AML-193 (cell line): ENCODE results near the gene SLC25A29.
"Not testable (repeated sequence)": the region's sequence is repeated elsewhere in the genome, so short reads cannot be mapped to it uniquely, and the experiment has no call there.

Experiments
- DNase-seq, 2 experiments: peaks; one replicate each; lab custom pipeline; 2025; lab: John Stamatoyannopoulos, UW

The SLC25A29 gene, protein sequence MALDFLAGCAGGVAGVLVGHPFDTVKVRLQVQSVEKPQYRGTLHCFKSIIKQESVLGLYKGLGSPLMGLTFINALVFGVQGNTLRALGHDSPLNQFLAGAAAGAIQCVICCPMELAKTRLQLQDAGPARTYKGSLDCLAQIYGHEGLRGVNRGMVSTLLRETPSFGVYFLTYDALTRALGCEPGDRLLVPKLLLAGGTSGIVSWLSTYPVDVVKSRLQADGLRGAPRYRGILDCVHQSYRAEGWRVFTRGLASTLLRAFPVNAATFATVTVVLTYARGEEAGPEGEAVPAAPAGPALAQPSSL

DNA sequence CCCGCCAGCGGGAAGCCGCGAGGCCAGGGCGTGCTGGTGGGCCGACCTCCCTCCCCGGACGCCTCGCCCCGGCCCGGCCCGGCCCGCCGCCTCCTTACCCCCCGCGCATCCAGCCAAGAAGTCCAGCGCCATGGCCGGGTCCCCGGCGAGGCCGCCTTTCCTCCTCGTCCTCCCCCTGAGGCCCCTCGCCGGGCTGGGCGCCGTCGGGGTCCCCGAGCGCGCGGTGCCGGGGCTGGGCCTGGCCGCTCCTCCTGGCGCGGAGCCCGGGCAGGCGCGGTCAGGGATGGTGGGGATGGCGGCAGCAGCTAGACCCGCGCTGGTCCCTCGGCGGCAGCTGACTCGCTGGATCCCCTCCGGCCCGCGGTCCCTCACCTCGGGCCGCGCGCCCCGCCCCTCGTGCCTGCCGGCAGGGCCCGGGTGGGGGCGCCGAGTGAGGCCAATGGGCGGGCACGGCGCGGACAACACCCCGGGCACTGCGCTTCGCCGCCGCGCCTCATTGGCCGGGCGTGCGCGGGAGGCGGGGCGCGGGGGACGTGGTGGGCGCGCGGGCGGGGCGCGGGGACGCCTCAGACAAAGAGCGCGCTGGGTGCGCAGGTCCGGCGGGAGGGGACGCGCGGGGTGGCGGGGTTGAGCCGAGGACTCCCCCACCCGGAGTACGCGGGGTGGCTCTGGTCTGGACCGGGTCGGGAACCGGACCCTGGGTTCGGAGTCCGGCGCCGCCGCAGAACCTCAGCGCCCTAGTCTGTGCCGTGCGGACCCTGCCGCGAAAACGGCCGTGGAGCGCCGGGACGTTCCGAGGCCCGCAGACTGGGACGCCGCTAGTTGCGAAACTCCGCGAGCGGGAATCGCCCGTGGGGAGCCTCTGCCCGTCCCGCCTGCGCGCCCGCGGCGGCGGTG lies at the start of gene SLC25A29:
Gene SLC25A29, minus strand, starts transcription at position 344 of the 897 bp plus-strand sequence. Its CDS starts 212 bp downstream, at position 132.
- peak; percentile 75 to 86 for DNase-seq

DNA sequence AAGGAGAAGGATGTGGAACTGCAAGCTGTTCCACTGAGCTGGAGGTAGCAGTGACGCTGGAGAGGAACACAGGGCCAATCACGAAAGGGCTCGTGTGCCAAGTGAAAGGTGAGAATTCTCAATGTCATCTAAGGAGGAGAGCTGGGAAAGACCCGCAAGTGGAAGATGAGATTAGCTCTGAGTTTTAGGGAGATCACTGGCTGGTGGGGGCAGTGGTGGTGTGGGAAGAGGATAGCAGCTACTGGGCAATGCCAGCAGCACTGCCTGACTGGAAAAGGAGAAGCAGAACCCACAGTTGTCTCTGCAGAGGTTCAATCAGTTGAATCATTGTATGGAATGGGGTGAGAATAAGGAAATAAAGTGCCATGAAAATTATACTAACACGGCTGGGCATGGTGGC lies 44.7 kb upstream of the SLC25A29 start:
- DNase-seq: no peak

DNA sequence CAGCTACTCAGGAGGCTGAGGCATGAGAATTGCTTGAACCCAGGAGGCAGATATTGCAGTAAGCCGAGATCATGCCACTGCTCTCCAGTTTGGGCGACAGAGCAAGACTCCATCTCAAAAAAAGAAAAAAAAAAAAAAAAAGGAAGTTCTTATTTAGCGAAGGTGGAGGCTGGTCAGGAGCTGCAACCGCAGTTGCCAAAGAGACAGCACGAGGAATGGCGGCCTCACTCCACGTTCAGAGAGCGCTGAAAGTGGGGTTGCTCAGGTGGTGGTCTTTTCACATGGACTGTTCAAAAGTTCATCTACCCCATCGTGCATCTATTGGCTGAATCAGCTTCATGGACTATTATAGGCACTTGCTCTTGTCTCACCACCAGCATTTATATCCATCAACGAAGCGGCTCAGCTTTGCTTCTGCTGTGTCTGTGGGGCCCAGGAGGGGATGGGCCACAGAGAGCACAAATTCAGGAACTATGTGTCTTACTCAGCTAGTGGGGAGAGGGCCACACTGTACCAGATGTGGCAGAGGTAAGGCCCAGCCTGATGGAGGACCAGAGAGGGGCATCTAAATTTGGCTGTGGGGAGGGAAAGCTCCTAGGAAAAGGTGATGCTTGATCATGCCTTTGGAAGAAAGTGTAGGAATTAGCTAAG lies 44.2 kb upstream of the SLC25A29 start:
- DNase-seq: no peak

DNA sequence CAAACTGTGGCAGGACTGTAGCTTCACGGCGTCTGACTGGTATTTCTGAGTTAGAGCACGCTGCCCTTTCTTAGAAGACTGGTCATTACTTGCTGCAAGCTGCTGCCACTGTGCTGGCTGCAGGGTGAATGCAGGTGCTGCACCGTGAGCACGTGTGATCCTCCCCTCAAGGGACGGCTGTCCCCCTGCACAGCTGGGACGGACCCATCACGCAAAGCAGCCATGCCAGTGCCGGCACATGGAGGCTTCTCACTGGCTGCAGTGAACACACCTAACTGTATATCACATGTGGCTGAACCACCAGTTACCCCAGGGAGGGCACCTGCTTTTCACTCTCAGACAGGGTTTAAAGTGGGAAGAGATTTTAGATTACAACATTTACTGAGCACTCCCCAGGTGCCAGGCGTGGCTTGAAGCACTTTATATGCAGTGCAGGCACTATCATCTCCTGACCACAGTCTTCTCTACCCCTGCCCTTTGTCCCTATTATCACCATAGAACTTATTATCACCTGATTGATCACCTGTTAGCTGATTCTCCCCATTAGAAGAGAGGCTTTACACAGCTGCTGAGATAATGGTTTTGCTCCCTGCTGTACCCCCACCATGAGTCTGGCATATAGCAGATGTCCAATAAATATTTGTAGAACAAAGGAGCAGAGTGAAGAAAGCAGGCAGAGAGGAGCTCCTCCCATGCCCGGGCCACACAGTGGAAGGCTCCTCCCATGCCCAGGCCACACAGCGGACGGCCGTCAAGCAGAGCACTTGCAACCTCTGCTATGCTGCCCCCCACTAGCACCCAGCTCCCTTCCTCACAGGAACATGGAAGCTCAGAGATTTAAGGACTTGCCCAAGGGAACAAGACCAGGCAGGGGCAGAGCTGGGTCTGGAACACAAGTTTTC lies 42.8 kb upstream of the SLC25A29 start:
- no peak for DNase-seq

DNA sequence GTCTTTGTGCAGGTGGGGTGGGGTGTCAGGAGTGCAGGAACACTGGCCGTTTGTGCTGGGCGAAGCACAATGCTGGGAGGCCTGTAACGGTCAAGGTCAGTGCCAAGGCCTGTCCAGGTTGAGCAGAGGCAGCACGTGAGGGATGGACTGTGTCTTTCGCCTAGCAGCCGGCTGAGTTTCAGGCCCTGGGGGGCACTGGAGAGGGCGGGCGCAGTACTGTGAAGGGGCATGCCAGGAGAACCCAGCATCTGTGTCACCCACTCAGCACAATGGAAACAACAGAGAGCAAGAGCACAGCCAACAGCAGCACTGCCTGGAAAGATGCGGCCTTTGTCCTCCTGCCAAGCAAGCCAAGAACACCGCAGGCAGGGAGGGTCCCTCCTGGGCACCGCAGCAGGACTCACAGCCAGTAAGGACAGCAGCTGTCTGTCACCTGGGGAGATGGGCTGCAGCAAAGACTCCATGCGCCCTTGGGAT lies 42.0 kb upstream of the SLC25A29 start:
- DNase-seq: no peak

DNA sequence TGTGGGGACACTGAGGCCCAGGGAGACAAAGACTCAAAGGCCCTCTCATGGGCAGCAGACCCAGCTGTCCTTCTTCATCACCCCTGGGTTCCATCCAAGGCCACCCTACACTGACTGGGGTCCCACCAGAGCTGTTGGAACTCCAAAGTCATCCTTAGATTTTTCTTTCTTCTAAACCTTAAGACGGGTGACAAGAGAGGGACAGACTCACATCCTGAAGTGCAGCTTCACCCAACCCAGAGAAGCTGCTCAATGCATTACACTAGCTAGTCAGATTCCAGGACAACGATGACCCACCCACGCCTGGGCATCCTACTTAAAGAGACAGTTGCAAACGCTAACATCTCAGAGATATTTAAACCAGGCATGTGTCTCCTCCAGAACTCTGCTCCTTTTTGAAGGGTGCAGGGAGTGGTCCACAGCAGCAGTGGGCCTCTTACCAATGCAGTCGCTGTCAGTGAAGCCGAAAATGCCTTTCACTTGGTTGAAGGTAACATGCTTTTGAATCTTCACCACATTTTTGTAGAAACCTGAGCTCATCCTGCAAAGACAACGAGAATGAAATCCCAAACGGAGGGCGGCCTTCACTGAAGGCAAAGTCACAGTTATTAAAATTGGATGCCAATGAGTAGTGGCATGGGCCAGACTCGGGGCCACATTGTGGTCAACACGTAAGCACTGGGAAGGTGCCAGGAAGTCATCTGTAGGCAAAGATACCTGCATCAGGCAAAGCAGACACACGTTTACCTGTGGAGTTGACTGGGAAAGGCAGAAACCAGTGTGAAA lies 40.3 kb upstream of the SLC25A29 start:
- no peak for DNase-seq

DNA sequence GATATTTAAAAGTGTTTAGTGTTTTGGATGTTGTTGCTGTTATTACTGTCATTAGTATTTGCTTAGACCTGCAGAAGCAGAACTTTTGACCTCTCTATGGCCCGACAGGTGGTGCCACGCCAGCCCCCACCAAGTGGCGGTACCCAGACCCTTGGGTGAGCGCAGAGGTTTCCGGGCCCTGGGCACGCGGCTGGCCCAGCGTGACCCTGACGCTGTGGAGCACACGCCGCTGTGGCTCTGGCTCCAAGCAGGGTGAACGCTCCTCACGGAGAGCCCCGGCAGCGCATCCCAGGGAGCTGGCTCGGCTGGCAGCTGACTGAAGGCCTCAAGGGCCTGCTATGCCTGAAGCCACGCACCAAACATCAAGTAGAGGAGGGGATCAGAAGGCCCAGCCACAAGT lies 39.5 kb upstream of the SLC25A29 start:
- no peak for DNase-seq

DNA sequence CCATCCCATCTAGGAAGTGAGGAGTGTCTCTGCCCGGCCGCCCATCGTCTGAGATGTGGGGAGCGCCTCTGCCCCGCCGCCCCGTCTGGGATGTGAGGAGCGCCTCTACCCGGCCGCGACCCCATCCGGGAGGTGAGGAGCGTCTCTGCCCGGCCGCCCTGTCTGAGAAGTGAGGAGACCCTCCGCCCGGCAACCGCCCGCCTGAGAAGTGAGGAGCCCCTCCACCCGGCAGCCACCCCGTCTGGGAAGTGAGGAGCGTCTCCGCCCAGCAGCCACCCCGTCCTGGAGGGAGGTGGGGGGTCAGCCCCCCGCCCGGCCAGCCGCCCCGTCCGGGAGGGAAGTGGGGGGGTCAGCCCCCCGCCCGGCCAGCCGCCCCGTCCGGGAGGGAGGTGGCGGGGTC lies 38.4 kb upstream of the SLC25A29 start:
- not testable (repeated sequence) for DNase-seq

DNA sequence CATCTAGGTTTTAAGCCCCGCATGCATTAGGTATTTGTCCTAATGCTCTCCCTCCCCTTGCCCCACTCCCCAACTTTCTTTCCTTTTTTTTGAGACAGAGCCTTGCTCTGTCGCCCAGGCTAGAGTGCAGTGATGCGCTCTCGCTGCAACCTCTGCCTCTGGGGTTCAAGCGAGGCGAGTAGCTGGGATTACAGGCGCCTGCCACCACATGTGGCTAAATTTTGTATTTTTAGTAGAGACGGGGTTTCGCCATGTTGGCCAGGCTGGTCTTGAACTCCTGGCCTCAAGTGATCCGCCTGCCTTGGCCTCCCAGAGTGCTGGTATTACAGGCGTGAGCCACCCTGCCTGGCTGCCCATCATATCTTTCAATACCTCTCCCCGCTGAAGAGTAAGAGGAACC lies 36.6 kb upstream of the SLC25A29 start:
- DNase-seq: not testable (repeated sequence)

DNA sequence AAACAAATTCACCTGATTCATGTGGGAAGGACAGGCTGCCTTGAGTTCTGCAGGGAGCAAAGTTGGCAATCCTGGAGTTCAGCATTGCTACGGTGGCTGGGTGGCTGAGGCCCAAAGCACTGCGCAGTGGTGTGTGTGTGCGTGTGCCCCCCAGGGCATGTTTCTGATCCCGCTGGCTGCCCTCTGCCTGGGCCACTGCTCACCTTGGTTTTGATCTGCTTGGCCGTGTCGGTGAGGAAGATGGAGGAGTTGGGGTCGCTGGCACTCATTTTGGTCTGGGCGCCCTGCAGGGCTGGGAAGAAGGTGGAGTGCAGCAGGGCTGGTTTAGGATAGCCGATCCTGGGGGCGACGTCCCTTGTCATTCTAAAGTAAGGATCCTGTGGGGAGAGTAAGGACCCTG lies 36.0 kb upstream of the SLC25A29 start:
- DNase-seq: no peak

DNA sequence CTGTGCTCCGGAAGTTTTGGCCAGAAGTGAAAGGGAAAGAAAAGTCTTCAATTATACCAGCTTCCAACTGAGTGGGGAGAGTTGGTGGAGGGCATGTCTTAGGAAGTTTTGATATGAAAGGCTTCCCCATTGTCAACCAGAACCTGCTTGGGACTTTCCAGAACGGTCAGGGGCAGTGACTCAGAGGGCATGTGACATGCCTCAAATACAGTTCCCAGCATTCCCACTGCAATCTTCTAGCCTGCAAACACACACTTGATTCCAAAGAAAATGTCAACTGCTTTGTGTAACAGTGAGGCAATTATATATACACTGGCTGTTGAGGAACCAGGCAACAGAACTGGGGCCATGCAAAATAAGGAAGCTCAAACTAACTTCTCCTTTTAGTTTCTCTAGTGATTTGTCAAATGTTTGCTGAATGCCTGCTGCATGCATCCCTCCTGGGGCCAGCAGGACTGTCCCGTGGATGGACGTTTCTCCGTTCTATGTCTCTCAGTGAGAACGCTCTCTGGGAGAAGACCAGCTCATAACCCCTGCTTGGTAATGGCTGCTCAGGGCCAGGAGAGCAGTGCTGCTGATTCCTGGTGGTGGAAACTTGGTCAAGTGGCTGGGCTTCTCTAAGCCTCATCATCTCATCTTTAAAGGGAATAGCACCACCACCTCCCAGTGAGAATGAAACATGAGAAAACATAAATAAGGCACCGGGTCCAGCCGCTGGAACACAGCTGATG lies 35.2 kb upstream of the SLC25A29 start:
- peak; percentile 93 to 96 for DNase-seq

DNA sequence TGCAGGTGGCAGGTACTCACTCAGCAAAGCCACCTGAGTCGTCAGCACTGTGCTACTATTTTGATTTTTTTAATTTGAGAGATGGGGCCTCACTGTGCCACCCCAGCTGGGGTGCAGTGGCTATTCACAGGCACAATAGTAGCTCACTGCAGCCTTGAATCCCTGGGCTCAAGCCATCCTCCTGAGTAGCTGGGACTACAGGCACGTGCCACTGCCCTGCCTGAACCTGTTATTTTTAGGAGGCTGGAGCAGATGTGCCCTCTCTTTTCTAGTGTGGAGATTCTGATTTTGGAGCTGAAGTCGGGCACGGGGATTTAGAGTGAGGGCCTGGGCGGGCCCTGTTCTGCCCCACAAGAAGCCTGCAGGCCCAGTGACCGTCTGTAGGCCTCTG lies 34.2 kb upstream of the SLC25A29 start:
- DNase-seq: no peak

DNA sequence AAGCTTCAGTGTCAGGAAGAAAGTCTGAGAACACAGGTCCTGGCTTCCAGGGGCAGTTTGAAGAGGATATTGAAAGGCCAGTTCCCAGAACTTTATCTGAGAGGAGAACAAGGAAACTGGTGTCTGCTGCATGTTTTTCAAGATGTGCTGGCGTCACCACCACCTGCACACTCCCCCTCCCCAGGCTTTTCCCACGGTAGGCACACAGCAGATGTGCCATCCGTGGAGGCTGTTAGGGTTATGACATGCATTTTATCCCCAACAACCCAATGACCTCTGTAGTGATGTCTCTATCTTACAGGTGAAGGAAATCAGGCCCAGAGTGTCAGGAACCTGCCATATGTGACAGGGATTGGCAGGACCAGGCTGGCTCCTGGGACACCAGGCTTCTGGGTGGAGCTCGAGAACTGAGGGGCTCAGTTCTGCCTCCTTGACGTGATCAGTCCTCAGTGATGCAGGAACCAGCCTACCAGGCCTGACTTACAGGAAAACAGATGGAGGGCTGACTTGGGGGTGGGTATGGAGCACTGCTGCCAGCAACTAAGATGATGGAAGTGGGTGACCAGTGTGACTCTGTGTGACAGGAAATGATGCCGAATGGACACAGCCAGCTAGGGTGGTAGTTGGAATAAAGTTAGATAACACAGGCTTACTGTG lies 33.6 kb upstream of the SLC25A29 start:
- DNase-seq: no peak

DNA sequence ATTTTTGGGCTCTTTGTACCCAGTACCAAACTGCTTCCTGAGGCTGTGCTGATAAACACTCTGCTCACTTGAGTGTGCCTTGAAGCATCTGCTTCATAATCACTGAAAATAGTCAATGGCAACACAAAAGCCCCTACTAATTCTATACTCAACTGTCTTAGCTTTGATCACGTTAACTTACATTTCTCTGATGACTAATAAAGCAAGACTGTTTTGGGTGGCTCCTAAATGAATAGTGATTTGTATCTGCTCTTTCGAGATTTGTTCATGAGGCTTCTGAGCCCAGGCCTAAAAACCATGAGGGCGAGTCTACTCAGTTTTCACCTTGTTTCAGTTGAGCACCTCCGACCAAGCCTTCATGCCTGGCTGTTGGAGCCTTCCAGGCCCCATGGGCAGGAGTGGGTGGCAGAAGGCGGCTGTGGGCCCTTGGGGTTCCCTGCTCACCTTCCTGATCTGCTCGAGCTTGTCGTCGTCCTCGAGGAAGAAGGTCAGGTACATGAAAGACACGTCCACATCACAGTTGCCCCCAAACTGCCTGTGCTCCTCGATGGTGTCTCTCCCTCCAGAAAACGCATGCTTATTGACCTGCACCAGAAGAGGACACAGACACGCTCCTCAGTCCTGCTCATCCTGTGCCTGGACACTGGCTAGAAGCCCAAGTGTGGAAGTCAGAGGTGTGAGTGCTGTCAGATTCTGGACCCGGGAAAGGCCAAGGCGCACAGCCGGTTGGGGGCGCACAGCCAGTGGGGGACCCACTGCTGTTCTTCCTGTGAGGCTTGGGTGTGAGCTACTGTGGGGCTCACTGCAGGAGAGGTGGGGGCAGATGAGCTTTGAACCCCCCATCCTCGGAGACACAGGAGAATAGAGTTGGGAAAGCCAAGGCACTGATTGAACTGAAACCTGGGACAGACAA lies 30.6 kb upstream of the SLC25A29 start:
- DNase-seq: no peak

DNA sequence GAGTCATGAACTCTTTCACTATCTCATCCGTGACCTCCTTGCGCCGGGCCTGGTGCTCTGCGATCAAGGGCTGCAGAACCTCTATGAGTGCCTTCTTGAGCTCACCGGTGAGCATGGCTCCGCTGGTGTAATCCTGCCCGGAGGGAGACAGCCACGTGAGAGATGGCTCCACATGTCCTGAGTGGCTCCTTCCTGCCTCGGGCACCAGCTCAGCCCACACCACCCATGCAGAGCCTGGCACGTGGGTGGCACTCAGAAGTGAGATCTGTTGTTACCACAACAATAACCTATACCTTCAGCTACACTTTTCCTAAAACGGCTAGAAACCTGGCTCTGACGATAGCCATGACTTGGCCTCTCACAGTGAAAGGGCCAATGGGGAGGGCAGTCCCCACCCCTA lies 28.7 kb upstream of the SLC25A29 start:
- no peak for DNase-seq

DNA sequence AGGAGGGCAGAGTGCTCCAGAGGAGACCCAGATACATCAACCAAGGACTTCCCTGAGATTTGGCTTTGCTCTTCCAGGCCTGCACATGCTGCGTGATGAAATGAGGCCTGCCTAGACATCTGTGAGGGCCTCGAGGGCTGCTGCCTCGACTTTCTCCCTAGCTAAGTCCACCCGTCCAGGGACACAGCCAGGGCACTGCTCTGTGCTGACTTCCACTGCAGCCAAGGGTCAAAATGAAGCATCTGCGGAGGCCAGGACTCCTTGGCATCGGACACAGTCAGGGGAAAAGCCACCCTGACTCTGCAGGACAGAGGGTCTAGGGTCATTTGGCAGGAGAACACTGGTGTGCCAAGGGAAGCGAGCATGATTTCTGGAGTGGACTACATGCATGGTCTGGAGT lies 27.6 kb upstream of the SLC25A29 start:
- DNase-seq: no peak

DNA sequence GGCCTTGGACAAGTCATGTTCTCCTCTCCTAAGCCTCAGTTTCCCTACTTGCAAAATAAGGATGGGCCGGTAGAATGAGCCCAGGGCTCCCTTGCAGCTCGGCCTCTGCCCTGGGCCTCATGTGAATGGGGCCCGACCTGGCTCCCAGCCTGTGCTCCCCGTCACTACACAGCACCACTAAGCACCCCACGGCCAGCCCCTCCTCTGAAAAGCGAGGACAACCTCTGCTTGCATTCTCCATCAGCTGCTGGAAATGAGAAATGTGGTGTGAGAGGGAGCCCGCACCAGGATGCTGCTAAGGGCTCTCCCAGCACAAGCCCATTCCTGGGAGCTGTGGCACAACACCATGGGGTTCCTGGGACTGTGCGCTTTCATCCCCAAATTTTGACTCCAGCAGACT lies 27.1 kb upstream of the SLC25A29 start:
- DNase-seq: no peak

DNA sequence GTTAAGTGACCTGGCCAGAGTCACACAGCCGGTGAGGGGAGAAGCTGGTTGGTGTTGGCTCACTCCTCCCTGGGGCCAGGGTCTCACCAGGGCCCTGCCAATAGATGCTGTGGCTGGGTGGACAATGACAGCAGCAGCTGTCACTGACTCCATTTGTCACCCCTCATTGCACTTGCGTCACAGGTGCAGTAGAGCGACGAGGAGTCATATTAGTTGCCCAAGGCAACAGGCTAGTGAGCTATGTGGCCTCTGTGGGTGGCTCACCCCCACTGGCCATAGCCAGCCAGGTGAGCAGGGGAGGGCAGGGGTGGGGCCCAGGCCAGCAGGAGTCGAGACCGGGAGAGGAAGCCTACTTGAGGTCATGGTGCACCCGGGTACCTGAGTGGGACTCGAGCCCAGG lies 26.6 kb upstream of the SLC25A29 start:
- no peak for DNase-seq
